Fibroblast of villous mesenchyme (primary cell): ENCODE measurements around the gene NUDT9. TPM values are rescaled to one million over a fixed set of nuclear protein-coding genes. Genes with fewer than 3 reads are reported as not detected.
"Not testable (repeated sequence)": the region's sequence is repeated elsewhere in the genome, so short reads cannot be mapped to it uniquely, and the experiment has no call there.

Experiments used
- DNase-seq: peaks from one replicate; pipeline ENCODE4 v3.0.0-alpha.2; 2010; ENCODE audit warnings: low read depth
- H3K4me3 ChIP-seq: 2 replicates; pipeline ENCODE4 v1.5.1; 2011; ENCODE audit warnings: low read depth, mild to moderate bottlenecking, low read length
- CTCF ChIP-seq: IDR thresholded peaks from 2 replicates; pipeline ENCODE4 v1.5.1; 2012; ENCODE audit warnings: low read depth, mild to moderate bottlenecking, low read length; ENCODE audit not compliant: insufficient read depth
- total RNA-seq: library from RNA; depleted of rRNA; stranded (reverse); fragments of >200 nt; gene quantifications from 2 replicates; pipeline ENCODE4 v1.2.3, GENCODE V29; 2012

The NUDT9 gene
- total RNA-seq, 1 donor: 13.8 TPM

GRCh38 chr4:87465739-87466366 is 43.5 kb downstream of the NUDT9 start:
- TF ChIP-seq CTCF: peak; percentile 61
- peak; percentile 74 for DNase-seq
- H3K4me3 ChIP-seq: no peak overlapping the region

- TF ChIP-seq CTCF: no peak
- H3K4me3 ChIP-seq: no peak overlapping the region
- no peak for DNase-seq
Measured at GRCh38 chr4:87469390-87469789, 47.0 kb downstream of the NUDT9 start.

- no peak for DNase-seq
- no peak overlapping the region for H3K4me3 ChIP-seq
- no peak for TF ChIP-seq CTCF
Measured at GRCh38 chr4:87476934-87477333, 54.6 kb downstream of the NUDT9 start.

GRCh38 chr4:87478732-87479250 is 56.4 kb downstream of the NUDT9 start:
- no peak for DNase-seq
- TF ChIP-seq CTCF: no peak
- no peak overlapping the region for H3K4me3 ChIP-seq

- DNase-seq: no peak
- no peak overlapping the region for H3K4me3 ChIP-seq
- TF ChIP-seq CTCF: no peak
Measured at GRCh38 chr4:87481377-87481776, 59.0 kb downstream of the NUDT9 start.

GRCh38 chr4:87483247-87483646 is 60.9 kb downstream of the NUDT9 start:
- not testable (repeated sequence) for H3K4me3 ChIP-seq, DNase-seq

GRCh38 chr4:87488666-87489065 is 66.3 kb downstream of the NUDT9 start:
- DNase-seq, H3K4me3 ChIP-seq: not testable (repeated sequence)

- TF ChIP-seq CTCF: no peak
- H3K4me3 ChIP-seq: no peak overlapping the region
- no peak for DNase-seq
Measured at GRCh38 chr4:87489678-87490077, 67.3 kb downstream of the NUDT9 start.
